HG03432 (cell line): Measurements from ENCODE around the gene SRC.

Experiments
- ATAC-seq: cut with Tn5 transposase; IDR thresholded peaks from one replicate; pipeline ENCODE4 v1.9.1; 2021; ENCODE audit warnings: mild to moderate bottlenecking, moderate library complexity; ENCODE audit not compliant: unreplicated experiment

Gene SRC

GRCh38 chr20:37407573-37408002, 61.6 kb downstream of the SRC start:
- no peak for ATAC-seq

- ATAC-seq, result peak; percentile 11
These were observed 62.6 kb downstream of the SRC start for GRCh38 chr20:37408302-37409193.

- no peak for ATAC-seq
These were observed 65.7 kb downstream of the SRC start for GRCh38 chr20:37411408-37412219.

- ATAC-seq, result no peak
These were observed 67.0 kb downstream of the SRC start for GRCh38 chr20:37413023-37413334.

- ATAC-seq, result no peak
These were observed 67.4 kb downstream of the SRC start for GRCh38 chr20:37413379-37413778.

- ATAC-seq, result no peak
These were observed 68.5 kb downstream of the SRC start for GRCh38 chr20:37414224-37415035.

- ATAC-seq, result no peak
These were observed 69.5 kb downstream of the SRC start for GRCh38 chr20:37415118-37416085.

GRCh38 chr20:37416100-37416847, 70.3 kb downstream of the SRC start:
- ATAC-seq, result no peak

GRCh38 chr20:37416848-37417616, 71.1 kb downstream of the SRC start:
- no peak for ATAC-seq

GRCh38 chr20:37417617-37418467, 71.9 kb downstream of the SRC start:
- ATAC-seq, result no peak

- ATAC-seq, result no peak
These were observed 72.7 kb downstream of the SRC start for GRCh38 chr20:37418591-37419109.

- ATAC-seq, result no peak
These were observed 73.4 kb downstream of the SRC start for GRCh38 chr20:37419307-37419706.

- ATAC-seq, result no peak
These were observed 74.0 kb downstream of the SRC start for GRCh38 chr20:37419774-37420542.

GRCh38 chr20:37420610-37421009, 74.7 kb downstream of the SRC start:
- no peak for ATAC-seq

GRCh38 chr20:37421060-37421905, 75.3 kb downstream of the SRC start:
- no peak for ATAC-seq

- no peak for ATAC-seq
These were observed 76.0 kb downstream of the SRC start for GRCh38 chr20:37421988-37422387.
